ENCODE measurements around the gene TLCD1.

GRCh38 chr17:28737770-28738679 is 12.0 kb upstream of the TLCD1 start:
- TF ChIP-seq TAF1 (IDR thresholded peaks at IDR 0.05; ENCODE audit: borderline replicate concordance, low read depth, low read length): peak; percentile 82
- peak; percentile 83 for TF ChIP-seq POLR2A (IDR thresholded peaks at IDR 0.05; ENCODE audit: low read depth, low read length)
- peak; percentile 86; the same call in 1 of the 2 replicates for TF ChIP-seq POLR2AphosphoS5 (IDR thresholded peaks at IDR 0.05; ENCODE audit: low read depth, low read length)
